ENCODE measurements around the gene ARGLU1. TPM values are rescaled to one million over a fixed set of nuclear protein-coding genes. Genes with fewer than 3 reads are reported as not detected.

Gene ARGLU1
- polyA plus RNA-seq, 3 donors, result 22.4 to 168 (median 27.2) TPM

DNA sequence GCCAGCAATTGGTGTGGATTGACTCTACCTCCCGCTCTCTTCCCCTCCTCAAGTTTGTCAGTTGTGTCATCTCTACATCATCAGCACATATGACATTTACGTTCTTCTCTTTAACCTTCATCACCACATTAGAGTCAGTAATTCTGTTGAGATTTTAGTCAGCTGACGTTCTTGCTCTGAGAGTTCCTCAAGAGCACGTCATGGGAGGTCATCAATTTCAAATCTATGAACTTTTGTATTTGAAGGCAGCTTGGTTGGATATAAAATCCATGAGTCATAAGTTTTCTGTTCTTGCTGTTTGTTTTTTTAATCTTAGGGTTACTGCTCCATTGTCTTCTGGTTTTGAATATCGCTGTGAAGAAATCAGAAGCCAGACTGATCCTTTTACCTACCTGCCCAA, 21.8 kb upstream of the ARGLU1 start:
- TF ChIP-seq, protein P1, sequence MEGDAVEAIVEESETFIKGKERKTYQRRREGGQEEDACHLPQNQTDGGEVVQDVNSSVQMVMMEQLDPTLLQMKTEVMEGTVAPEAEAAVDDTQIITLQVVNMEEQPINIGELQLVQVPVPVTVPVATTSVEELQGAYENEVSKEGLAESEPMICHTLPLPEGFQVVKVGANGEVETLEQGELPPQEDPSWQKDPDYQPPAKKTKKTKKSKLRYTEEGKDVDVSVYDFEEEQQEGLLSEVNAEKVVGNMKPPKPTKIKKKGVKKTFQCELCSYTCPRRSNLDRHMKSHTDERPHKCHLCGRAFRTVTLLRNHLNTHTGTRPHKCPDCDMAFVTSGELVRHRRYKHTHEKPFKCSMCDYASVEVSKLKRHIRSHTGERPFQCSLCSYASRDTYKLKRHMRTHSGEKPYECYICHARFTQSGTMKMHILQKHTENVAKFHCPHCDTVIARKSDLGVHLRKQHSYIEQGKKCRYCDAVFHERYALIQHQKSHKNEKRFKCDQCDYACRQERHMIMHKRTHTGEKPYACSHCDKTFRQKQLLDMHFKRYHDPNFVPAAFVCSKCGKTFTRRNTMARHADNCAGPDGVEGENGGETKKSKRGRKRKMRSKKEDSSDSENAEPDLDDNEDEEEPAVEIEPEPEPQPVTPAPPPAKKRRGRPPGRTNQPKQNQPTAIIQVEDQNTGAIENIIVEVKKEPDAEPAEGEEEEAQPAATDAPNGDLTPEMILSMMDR (IDR thresholded peaks at IDR 0.05), result no peak
- Histone ChIP-seq H3K4me3 (replicated peaks in 1 of 3; ENCODE audit: low read depth in 2 of 3, low read length in 3 of 3) (no peak overlapping the region), H3K27me3 (ENCODE audit: control insufficient read depth in 2 of 2, insufficient read depth in 2 of 2, low read length in 2 of 2) (no peaks in the 10 kb centered on the region), H2AFZ (ENCODE audit: insufficient read depth, low read depth, low read length, poor library complexity, severe bottlenecking) (no peak overlapping the region), H3K36me3 (replicated peaks in 1 of 2; ENCODE audit: control insufficient read depth in 1 of 2, insufficient read depth in 2 of 2, low read length in 2 of 2) (no peaks in the 10 kb centered on the region), H3K9ac (ENCODE audit: insufficient read depth, low read length, poor library complexity, severe bottlenecking) (no peak overlapping the region), H3K4me2 (replicated peaks; ENCODE audit: extremely low read depth, low read length, poor library complexity, severe bottlenecking) (no peak overlapping the region), H4K20me1 (ENCODE audit: insufficient read depth, low read length) (no peaks in the 10 kb centered on the region), H3K4me1 (ENCODE audit: control insufficient read depth in 1 of 2, insufficient read depth in 2 of 2, low read length in 2 of 2) (no peaks in the 10 kb centered on the region), H3K9me3 (replicated peaks in 1 of 2; ENCODE audit: control insufficient read depth in 1 of 2, insufficient read depth in 1 of 2, low read length in 2 of 2) (peaks cover 16 to 18% of the 10 kb centered on the region in 2 donors), H3K79me2 (ENCODE audit: insufficient read depth, low read length) (no peaks in the 10 kb centered on the region), H3K27ac (ENCODE audit: low read depth in 1 of 2, low read length in 2 of 2) (no peak overlapping the region)
- H3K4me3 Mint-ChIP-seq, result no peak overlapping the region
- no peaks in the 10 kb centered on the region for H3K36me3 Mint-ChIP-seq
- no peak for DNase-seq
- intact Hi-C loops (cut with micrococcal nuclease), result no loop called here
- H3K9me3 Mint-ChIP-seq, result peaks cover 17 to 30% (median 25%) of the 10 kb centered on the region in 7 donors
- no CpG with 5 or more reads among the region's 5 CpGs for WGBS (ENCODE audit: insufficient coverage)
- H3K27ac Mint-ChIP-seq, result no peak overlapping the region
- H3K27me3 Mint-ChIP-seq (ENCODE audit: low read depth in 3 of 3), result peaks cover 0 to 4% (median 3%) of the 10 kb centered on the region in 3 donors
- peaks cover 2% of the 10 kb centered on the region for H3K4me1 Mint-ChIP-seq

DNA sequence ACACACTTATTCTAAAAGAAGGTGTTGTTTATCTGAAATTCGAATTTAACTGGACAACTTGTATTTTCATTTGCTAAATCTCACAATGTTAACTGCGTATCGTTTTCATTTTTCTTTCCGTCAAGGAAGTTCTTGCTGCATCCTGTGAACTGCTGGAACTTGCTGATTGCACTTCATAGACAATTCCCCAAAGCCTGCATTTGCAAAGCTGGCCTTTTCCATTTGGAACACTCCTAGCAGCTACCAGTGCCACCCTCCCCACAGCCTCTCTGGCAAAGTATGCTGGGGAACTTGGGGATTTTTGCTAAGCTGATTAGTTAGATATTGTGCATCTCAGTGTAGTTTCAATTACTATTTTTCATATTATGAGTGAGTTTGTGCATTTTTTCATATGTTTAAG, 20.4 kb upstream of the ARGLU1 start:
- no peak overlapping the region for H3K9ac ChIP-seq (ENCODE audit: insufficient read depth, low read length, poor library complexity, severe bottlenecking)
- no peak overlapping the region for H3K27ac ChIP-seq (ENCODE audit: low read depth in 1 of 2, low read length in 2 of 2)
- TF ChIP-seq, protein P1 (IDR thresholded peaks at IDR 0.05), result no peak
- Mint-ChIP-seq H3K4me3 (no peak overlapping the region), H3K9me3 (peaks cover 18 to 37% (median 33%) of the 10 kb centered on the region in 7 donors), H3K4me1 (peaks cover 2% of the 10 kb centered on the region), H3K27ac (no peak overlapping the region), H3K36me3 (no peaks in the 10 kb centered on the region), H3K27me3 (ENCODE audit: low read depth in 3 of 3) (peaks cover 0 to 4% (median 3%) of the 10 kb centered on the region in 3 donors)
- no peak for DNase-seq
- intact Hi-C loops (cut with micrococcal nuclease), result no loop called here
- 100% methylated on average over 1 of the region's 4 CpGs for WGBS (ENCODE audit: insufficient coverage)
- H3K4me2 ChIP-seq (replicated peaks; ENCODE audit: extremely low read depth, low read length, poor library complexity, severe bottlenecking), result no peak overlapping the region
- H3K9me3 ChIP-seq (replicated peaks in 1 of 2; ENCODE audit: control insufficient read depth in 1 of 2, insufficient read depth in 1 of 2, low read length in 2 of 2), result peaks cover 23 to 26% of the 10 kb centered on the region in 2 donors
- H3K79me2 ChIP-seq (ENCODE audit: insufficient read depth, low read length), result no peaks in the 10 kb centered on the region
- no peak overlapping the region for H2AFZ ChIP-seq (ENCODE audit: insufficient read depth, low read depth, low read length, poor library complexity, severe bottlenecking)
- H3K4me3 ChIP-seq (replicated peaks in 1 of 3; ENCODE audit: low read depth in 2 of 3, low read length in 3 of 3), result no peak overlapping the region
- no peaks in the 10 kb centered on the region for H4K20me1 ChIP-seq (ENCODE audit: insufficient read depth, low read length)
- no peaks in the 10 kb centered on the region for H3K27me3 ChIP-seq (ENCODE audit: control insufficient read depth in 2 of 2, insufficient read depth in 2 of 2, low read length in 2 of 2)
- no peaks in the 10 kb centered on the region for H3K4me1 ChIP-seq (ENCODE audit: control insufficient read depth in 1 of 2, insufficient read depth in 2 of 2, low read length in 2 of 2)
- no peaks in the 10 kb centered on the region for H3K36me3 ChIP-seq (replicated peaks in 1 of 2; ENCODE audit: control insufficient read depth in 1 of 2, insufficient read depth in 2 of 2, low read length in 2 of 2)

Data from CD14-positive monocyte (primary cell).